HEK293 (cell line): ENCODE measurements around the gene PKIG.

Experiments used
- CTCF ChIA-PET: fragments of 350-600 bp; formaldehyde crosslinking; extraction: SDS; loops from one replicate; lab custom pipeline; 2021; ENCODE audit warnings: antibody characterized with exemption; lab: Yijun Ruan, JAX
- POLR2A ChIA-PET: fragments of 300-600 bp; formaldehyde crosslinking; extraction: SDS; loops from one replicate; lab custom pipeline; 2020; ENCODE audit warnings: antibody characterized with exemption, inconsistent platforms; lab: Yijun Ruan, JAX
- H3K27ac ChIP-seq: fragments of 200-500 bp; sonication (Bioruptor generic); 2 replicates; pipeline ENCODE4 v1.5.1; 2014; ENCODE audit warnings: low read depth, low read length, control low read depth, inconsistent platforms; ENCODE audit errors: extremely low read depth
- H3K36me3 ChIP-seq, 2 experiments: fragments of 200-500 bp in 1 of 2; sonication (Bioruptor generic) in 1 of 2; 1 replicate in 1 of 2; 2 replicates in 1 of 2; pipeline ENCODE4 v1.5.1; 2014 to 2017; ENCODE audit warnings: inconsistent platforms in 2 of 2, low read length in 2 of 2; ENCODE audit not compliant: control insufficient read depth in 2 of 2, insufficient read depth in 1 of 2
- H3K4me1 ChIP-seq: fragments of 200-500 bp; sonication (Bioruptor generic); 2 replicates; pipeline ENCODE4 v1.5.1; 2014; ENCODE audit warnings: mild to moderate bottlenecking, low read length, inconsistent platforms; ENCODE audit not compliant: control insufficient read depth, insufficient read depth
- H3K4me3 ChIP-seq: 2 replicates; pipeline ENCODE4 v1.5.1; 2011; ENCODE audit warnings: low read depth, mild to moderate bottlenecking, control low read depth, low read length, moderate library complexity
- H3K9me3 ChIP-seq: fragments of 200-500 bp; sonication (Bioruptor generic); 2 replicates; pipeline ENCODE4 v1.5.1; 2014; ENCODE audit warnings: low read depth, low read length, inconsistent platforms; ENCODE audit not compliant: control insufficient read depth, insufficient read depth
- BCL11B ChIP-seq: fragments of 450-650 bp; formaldehyde crosslinking; IDR thresholded peaks from 2 replicates; pipeline ENCODE4 v1.5.1; 2016; ENCODE audit warnings: low read depth, missing biosample characterization, missing genetic modification characterization
- GLI4 ChIP-seq: fragments of 450-650 bp; formaldehyde crosslinking; IDR thresholded peaks from 2 replicates; pipeline ENCODE4 v1.5.1; 2016; ENCODE audit warnings: missing biosample characterization, missing genetic modification characterization
- HOXC10 ChIP-seq: sonication (generic); formaldehyde crosslinking; IDR thresholded peaks from 2 replicates; pipeline ENCODE4 v1.8.1; 2023; ENCODE audit warnings: mild to moderate bottlenecking, missing genetic modification reagents
- SCRT1 ChIP-seq: fragments of 450-650 bp; formaldehyde crosslinking; IDR thresholded peaks from 2 replicates; pipeline ENCODE4 v1.5.1; 2016; ENCODE audit warnings: missing biosample characterization, missing genetic modification characterization, borderline replicate concordance
- SCRT2 ChIP-seq: fragments of 450-650 bp; formaldehyde crosslinking; IDR thresholded peaks from 2 replicates; pipeline ENCODE4 v1.5.1; 2016; ENCODE audit warnings: missing biosample characterization, missing genetic modification characterization
- TRIM28 ChIP-seq: IDR thresholded peaks from 2 replicates; pipeline ENCODE4 v1.6.1; 2011; ENCODE audit warnings: low read length, control low read depth, borderline replicate concordance
- ZBTB17 ChIP-seq: fragments of 450-650 bp; formaldehyde crosslinking; IDR thresholded peaks from 2 replicates; pipeline ENCODE4 v1.5.1; 2016; ENCODE audit warnings: missing biosample characterization, missing genetic modification characterization
- ZEB2 ChIP-seq: fragments of 450-650 bp; formaldehyde crosslinking; IDR thresholded peaks from 2 replicates; pipeline ENCODE4 v1.5.1; 2016; ENCODE audit warnings: missing biosample characterization, missing genetic modification characterization
- ZFP69B ChIP-seq: fragments of 450-650 bp; formaldehyde crosslinking; IDR thresholded peaks from 2 replicates; pipeline ENCODE4 v1.5.1; 2016; ENCODE audit warnings: missing biosample characterization, missing genetic modification characterization
- ZNF10 ChIP-seq: fragments of 450-650 bp; formaldehyde crosslinking; IDR thresholded peaks from 2 replicates; pipeline ENCODE4 v1.5.1; 2017; ENCODE audit warnings: missing biosample characterization, missing genetic modification characterization
- ZNF132 ChIP-seq: fragments of 450-650 bp; formaldehyde crosslinking; IDR thresholded peaks from 2 replicates; pipeline ENCODE4 v1.5.1; 2017; ENCODE audit warnings: missing biosample characterization, missing genetic modification characterization, borderline replicate concordance
- ZNF155 ChIP-seq: fragments of 450-650 bp; formaldehyde crosslinking; IDR thresholded peaks from 2 replicates; pipeline ENCODE4 v1.5.1; 2016; ENCODE audit warnings: missing biosample characterization, missing genetic modification characterization
- ZNF248 ChIP-seq: fragments of 450-650 bp; formaldehyde crosslinking; IDR thresholded peaks from 2 replicates; pipeline ENCODE4 v1.5.1; 2017; ENCODE audit warnings: missing biosample characterization, missing genetic modification characterization
- ZNF292 ChIP-seq: fragments of 450-650 bp; formaldehyde crosslinking; IDR thresholded peaks from 2 replicates; pipeline ENCODE4 v1.5.1; 2016; ENCODE audit warnings: low read depth, missing biosample characterization, missing genetic modification characterization, borderline replicate concordance
- ZNF311 ChIP-seq: fragments of 450-650 bp; formaldehyde crosslinking; IDR thresholded peaks from 2 replicates; pipeline ENCODE4 v1.5.1; 2017; ENCODE audit warnings: missing biosample characterization, missing genetic modification characterization, borderline replicate concordance
- ZNF366 ChIP-seq: fragments of 450-650 bp; formaldehyde crosslinking; conservative IDR thresholded peaks from 2 replicates; pipeline ENCODE4 v1.5.1; 2016; ENCODE audit warnings: missing biosample characterization, missing genetic modification characterization
- ZNF416 ChIP-seq: fragments of 450-650 bp; formaldehyde crosslinking; IDR thresholded peaks from 2 replicates; pipeline ENCODE4 v1.5.1; 2016; ENCODE audit warnings: missing biosample characterization, missing genetic modification characterization
- ZNF785 ChIP-seq: fragments of 450-650 bp; formaldehyde crosslinking; IDR thresholded peaks from 2 replicates; pipeline ENCODE4 v1.5.1; 2016; ENCODE audit warnings: missing biosample characterization, missing genetic modification characterization
- TF ChIP-seq, protein P1 (sequence below): fragments of 450-650 bp; formaldehyde crosslinking; IDR thresholded peaks from 2 replicates; pipeline ENCODE4 v1.5.1; 2017; ENCODE audit warnings: missing biosample characterization, missing genetic modification characterization
- TF ChIP-seq, protein P2 (sequence below): fragments of 450-650 bp; formaldehyde crosslinking; IDR thresholded peaks from 2 replicates; pipeline ENCODE4 v1.5.1; 2016; ENCODE audit warnings: missing biosample characterization, missing genetic modification characterization
- TF ChIP-seq, protein P3 (sequence below): fragments of 450-650 bp; formaldehyde crosslinking; IDR thresholded peaks from 2 replicates; pipeline ENCODE4 v1.5.1; 2016; ENCODE audit warnings: missing biosample characterization, missing genetic modification characterization
- TF ChIP-seq, protein P4 (sequence below): fragments of 450-650 bp; formaldehyde crosslinking; IDR thresholded peaks from 2 replicates; pipeline ENCODE4 v1.5.1; 2016; ENCODE audit warnings: missing biosample characterization, missing genetic modification characterization
- TF ChIP-seq, protein P5 (sequence below): fragments of 450-650 bp; formaldehyde crosslinking; IDR thresholded peaks from 2 replicates; pipeline ENCODE4 v1.5.1; 2016; ENCODE audit warnings: missing biosample characterization, missing genetic modification characterization
- TF ChIP-seq, protein P6 (sequence below): fragments of 450-650 bp; formaldehyde crosslinking; IDR thresholded peaks from 2 replicates; pipeline ENCODE4 v1.5.1; 2016; ENCODE audit warnings: missing biosample characterization, missing genetic modification characterization

PKIG gene

DNA sequence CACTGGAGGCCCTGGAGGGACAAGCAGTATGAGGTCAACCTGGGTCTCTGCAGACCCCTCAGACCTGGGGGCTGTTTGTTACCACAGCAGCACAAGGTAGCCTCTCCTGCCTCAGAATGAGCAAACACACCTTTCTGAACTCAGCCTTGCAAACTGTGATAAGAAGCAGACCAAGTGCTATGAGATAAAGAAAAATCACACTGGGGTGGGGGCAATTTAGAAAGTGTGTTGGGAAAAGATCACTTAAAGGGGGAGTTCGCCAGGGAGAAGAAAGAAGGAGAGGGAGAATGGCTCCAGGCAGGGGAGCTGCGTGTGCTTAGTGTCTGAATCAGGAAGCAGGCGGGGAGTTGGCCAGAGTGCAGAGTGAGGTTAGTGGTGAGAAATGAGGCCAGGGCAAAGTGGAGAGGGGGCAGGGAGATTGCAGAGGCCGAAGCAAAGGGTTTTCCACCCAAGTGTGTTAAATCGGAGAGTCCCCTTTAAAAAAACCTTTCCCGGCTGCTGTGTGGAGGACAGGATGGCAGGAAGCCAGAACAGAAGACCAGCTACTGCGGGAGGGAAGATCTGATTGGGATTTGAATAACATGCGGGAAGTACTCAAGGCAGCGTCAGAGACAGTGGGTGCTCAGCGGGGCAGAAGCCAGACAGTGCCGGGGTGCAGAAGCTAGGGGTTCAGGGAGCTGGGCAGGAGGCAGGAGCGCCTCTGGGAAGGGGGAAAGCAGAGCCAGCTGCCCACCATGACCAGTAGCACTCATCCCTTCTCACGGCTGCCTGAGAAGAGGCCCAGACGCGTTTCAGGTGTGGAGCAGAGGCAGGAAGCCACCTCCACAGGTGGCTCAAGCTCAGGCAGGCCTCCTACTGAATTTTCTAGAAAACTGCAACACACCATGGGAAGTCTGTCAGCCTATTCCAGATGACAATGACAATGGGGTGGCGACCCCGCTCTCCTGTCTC, 60.1 kb downstream of the PKIG start:
- Histone ChIP-seq H3K27ac (no peak overlapping the region; the same call in 1 of the 2 replicates), H3K36me3 (peaks cover 0 to 3% of the 10 kb centered on the region in 2 experiments; a peak in 1 of 3 replicates), H3K4me3 (no peak overlapping the region), H3K4me1 (peaks cover 6% of the 10 kb centered on the region), H3K9me3 (no peaks in the 10 kb centered on the region)
- POLR2A ChIA-PET = interaction anchor here (2.0 kb wide), 1 partner anchor 9 kb away, joined by 10 read pairs; the partner anchor contains the start of gene ADA
- CTCF ChIA-PET = interaction anchor here (0.6 to 1.6 kb wide), 4 partner anchors 41 to 190 kb away, joined by 3 to 5 read pairs (median 4); no protein-coding TSS in a partner anchor
- TF ChIP-seq ZNF132 (tag by site-specific recombination) (no peak), ZNF10 (tag by site-specific recombination) (no peak), ZEB2 (0 out of 2 replicates have a peak, but pooled peaks have one; percentile 27), ZNF155 (tag by site-specific recombination) (no peak), ZNF416 (tag by site-specific recombination) (no peak), TRIM28 (peak; percentile 16; the same call in 1 of the 2 replicates), SCRT2 (peak; percentile 97), BCL11B (no peak), HOXC10 (CRISPR knock-in tag) (no peak), ZNF292 (tag by site-specific recombination) (no peak), ZNF366 (0 out of 2 replicates have a peak, but pooled peaks have one; percentile 41), ZNF248 (tag by site-specific recombination) (no peak), ZFP69B (tag by site-specific recombination) (peak; percentile 95), ZNF311 (tag by site-specific recombination) (no peak), GLI4 (no peak), ZNF785 (no peak), SCRT1 (peak; percentile 89), ZBTB17 (tag by site-specific recombination) (peak; percentile 96)
- TF ChIP-seq, protein P1, sequence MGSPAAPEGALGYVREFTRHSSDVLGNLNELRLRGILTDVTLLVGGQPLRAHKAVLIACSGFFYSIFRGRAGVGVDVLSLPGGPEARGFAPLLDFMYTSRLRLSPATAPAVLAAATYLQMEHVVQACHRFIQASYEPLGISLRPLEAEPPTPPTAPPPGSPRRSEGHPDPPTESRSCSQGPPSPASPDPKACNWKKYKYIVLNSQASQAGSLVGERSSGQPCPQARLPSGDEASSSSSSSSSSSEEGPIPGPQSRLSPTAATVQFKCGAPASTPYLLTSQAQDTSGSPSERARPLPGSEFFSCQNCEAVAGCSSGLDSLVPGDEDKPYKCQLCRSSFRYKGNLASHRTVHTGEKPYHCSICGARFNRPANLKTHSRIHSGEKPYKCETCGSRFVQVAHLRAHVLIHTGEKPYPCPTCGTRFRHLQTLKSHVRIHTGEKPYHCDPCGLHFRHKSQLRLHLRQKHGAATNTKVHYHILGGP (tag by site-specific recombination) = no peak
- TF ChIP-seq, protein P2, sequence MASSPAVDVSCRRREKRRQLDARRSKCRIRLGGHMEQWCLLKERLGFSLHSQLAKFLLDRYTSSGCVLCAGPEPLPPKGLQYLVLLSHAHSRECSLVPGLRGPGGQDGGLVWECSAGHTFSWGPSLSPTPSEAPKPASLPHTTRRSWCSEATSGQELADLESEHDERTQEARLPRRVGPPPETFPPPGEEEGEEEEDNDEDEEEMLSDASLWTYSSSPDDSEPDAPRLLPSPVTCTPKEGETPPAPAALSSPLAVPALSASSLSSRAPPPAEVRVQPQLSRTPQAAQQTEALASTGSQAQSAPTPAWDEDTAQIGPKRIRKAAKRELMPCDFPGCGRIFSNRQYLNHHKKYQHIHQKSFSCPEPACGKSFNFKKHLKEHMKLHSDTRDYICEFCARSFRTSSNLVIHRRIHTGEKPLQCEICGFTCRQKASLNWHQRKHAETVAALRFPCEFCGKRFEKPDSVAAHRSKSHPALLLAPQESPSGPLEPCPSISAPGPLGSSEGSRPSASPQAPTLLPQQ = peak; percentile 98
- TF ChIP-seq, protein P3, sequence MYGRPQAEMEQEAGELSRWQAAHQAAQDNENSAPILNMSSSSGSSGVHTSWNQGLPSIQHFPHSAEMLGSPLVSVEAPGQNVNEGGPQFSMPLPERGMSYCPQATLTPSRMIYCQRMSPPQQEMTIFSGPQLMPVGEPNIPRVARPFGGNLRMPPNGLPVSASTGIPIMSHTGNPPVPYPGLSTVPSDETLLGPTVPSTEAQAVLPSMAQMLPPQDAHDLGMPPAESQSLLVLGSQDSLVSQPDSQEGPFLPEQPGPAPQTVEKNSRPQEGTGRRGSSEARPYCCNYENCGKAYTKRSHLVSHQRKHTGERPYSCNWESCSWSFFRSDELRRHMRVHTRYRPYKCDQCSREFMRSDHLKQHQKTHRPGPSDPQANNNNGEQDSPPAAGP (tag by site-specific recombination) = no peak
- TF ChIP-seq, protein P4, sequence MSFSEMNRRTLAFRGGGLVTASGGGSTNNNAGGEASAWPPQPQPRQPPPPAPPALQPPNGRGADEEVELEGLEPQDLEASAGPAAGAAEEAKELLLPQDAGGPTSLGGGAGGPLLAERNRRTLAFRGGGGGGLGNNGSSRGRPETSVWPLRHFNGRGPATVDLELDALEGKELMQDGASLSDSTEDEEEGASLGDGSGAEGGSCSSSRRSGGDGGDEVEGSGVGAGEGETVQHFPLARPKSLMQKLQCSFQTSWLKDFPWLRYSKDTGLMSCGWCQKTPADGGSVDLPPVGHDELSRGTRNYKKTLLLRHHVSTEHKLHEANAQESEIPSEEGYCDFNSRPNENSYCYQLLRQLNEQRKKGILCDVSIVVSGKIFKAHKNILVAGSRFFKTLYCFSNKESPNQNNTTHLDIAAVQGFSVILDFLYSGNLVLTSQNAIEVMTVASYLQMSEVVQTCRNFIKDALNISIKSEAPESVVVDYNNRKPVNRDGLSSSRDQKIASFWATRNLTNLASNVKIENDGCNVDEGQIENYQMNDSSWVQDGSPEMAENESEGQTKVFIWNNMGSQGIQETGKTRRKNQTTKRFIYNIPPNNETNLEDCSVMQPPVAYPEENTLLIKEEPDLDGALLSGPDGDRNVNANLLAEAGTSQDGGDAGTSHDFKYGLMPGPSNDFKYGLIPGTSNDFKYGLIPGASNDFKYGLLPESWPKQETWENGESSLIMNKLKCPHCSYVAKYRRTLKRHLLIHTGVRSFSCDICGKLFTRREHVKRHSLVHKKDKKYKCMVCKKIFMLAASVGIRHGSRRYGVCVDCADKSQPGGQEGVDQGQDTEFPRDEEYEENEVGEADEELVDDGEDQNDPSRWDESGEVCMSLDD = 0 out of 2 replicates have a peak, but pooled peaks have one; percentile 48
- TF ChIP-seq, protein P5, sequence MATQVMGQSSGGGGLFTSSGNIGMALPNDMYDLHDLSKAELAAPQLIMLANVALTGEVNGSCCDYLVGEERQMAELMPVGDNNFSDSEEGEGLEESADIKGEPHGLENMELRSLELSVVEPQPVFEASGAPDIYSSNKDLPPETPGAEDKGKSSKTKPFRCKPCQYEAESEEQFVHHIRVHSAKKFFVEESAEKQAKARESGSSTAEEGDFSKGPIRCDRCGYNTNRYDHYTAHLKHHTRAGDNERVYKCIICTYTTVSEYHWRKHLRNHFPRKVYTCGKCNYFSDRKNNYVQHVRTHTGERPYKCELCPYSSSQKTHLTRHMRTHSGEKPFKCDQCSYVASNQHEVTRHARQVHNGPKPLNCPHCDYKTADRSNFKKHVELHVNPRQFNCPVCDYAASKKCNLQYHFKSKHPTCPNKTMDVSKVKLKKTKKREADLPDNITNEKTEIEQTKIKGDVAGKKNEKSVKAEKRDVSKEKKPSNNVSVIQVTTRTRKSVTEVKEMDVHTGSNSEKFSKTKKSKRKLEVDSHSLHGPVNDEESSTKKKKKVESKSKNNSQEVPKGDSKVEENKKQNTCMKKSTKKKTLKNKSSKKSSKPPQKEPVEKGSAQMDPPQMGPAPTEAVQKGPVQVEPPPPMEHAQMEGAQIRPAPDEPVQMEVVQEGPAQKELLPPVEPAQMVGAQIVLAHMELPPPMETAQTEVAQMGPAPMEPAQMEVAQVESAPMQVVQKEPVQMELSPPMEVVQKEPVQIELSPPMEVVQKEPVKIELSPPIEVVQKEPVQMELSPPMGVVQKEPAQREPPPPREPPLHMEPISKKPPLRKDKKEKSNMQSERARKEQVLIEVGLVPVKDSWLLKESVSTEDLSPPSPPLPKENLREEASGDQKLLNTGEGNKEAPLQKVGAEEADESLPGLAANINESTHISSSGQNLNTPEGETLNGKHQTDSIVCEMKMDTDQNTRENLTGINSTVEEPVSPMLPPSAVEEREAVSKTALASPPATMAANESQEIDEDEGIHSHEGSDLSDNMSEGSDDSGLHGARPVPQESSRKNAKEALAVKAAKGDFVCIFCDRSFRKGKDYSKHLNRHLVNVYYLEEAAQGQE (tag by site-specific recombination) = no peak
- TF ChIP-seq, protein P6, sequence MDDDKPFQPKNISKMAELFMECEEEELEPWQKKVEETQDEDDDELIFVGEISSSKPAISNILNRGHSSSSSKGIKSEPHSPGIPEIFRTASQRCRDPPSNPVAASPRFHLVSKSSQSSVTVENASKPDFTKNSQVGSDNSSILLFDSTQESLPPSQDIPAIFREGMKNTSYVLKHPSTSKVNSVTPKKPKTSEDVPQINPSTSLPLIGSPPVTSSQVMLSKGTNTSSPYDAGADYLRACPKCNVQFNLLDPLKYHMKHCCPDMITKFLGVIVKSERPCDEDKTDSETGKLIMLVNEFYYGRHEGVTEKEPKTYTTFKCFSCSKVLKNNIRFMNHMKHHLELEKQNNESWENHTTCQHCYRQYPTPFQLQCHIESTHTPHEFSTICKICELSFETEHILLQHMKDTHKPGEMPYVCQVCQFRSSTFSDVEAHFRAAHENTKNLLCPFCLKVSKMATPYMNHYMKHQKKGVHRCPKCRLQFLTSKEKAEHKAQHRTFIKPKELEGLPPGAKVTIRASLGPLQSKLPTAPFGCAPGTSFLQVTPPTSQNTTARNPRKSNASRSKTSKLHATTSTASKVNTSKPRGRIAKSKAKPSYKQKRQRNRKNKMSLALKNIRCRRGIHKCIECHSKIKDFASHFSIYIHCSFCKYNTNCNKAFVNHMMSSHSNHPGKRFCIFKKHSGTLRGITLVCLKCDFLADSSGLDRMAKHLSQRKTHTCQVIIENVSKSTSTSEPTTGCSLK = no peak
